ENCODE measurements around the gene KCNQ5. TPM values are rescaled to one million over a fixed set of nuclear protein-coding genes. Genes with fewer than 3 reads are reported as not detected.

Gene KCNQ5
- total and polyA plus RNA-seq, 12 donors = 0.10 to 3.6 (median 0.52) TPM

GRCh38 chr6:72761761-72762160 lies 139.9 kb downstream of the KCNQ5 start:
- no peak for DNase-seq
- intact Hi-C loops (cut with DNase I) = no loop called here
- Histone ChIP-seq H3K27ac (no peak overlapping the region), H3K36me3 (replicated peaks in 1 of 2) (no peaks in the 10 kb centered on the region), H3K27me3 (no peaks in the 10 kb centered on the region), H3K4me1 (replicated peaks in 1 of 2) (no peaks in the 10 kb centered on the region), H3K9me3 (replicated peaks in 1 of 3) (no peaks in the 10 kb centered on the region), H3K4me3 (no peak overlapping the region)
- 65 to 80% (median 78%) methylated on average over 5 of the region's 5 CpGs for WGBS, 4 donors
- no peak for TF ChIP-seq POLR2A (IDR thresholded peaks at IDR 0.05)
- no peak for TF ChIP-seq CTCF (IDR thresholded peaks at IDR 0.05)

GRCh38 chr6:72769459-72770125 lies 147.7 kb downstream of the KCNQ5 start:
- DNase-seq = no peak
- H3K27ac ChIP-seq = no peak overlapping the region
- H3K4me1 ChIP-seq (replicated peaks in 1 of 2) = no peaks in the 10 kb centered on the region
- no peak for TF ChIP-seq CTCF (IDR thresholded peaks at IDR 0.05)
- TF ChIP-seq POLR2A (IDR thresholded peaks at IDR 0.05) = no peak
- H3K9me3 ChIP-seq (replicated peaks in 1 of 3) = no peaks in the 10 kb centered on the region
- WGBS, 4 donors = 57 to 95% (median 71%) methylated on average over 1 of the region's 1 CpG
- H3K27me3 ChIP-seq = no peaks in the 10 kb centered on the region
- intact Hi-C loops (cut with DNase I) = no loop called here
- no peaks in the 10 kb centered on the region for H3K36me3 ChIP-seq (replicated peaks in 1 of 2)
- no peak overlapping the region for H3K4me3 ChIP-seq

- Histone ChIP-seq H3K9me3 (replicated peaks in 1 of 3) (no peaks in the 10 kb centered on the region), H3K27me3 (no peaks in the 10 kb centered on the region), H3K27ac (no peak overlapping the region), H3K4me3 (no peak overlapping the region), H3K36me3 (replicated peaks in 1 of 2) (no peaks in the 10 kb centered on the region), H3K4me1 (replicated peaks in 1 of 2) (no peaks in the 10 kb centered on the region)
- DNase-seq = no peak
- 52 to 70% (median 67%) methylated on average over 3 of the region's 3 CpGs for WGBS, 4 donors
- intact Hi-C loops (cut with DNase I) = no loop called here
- TF ChIP-seq POLR2A (IDR thresholded peaks at IDR 0.05) = no peak
Measured at GRCh38 chr6:72770959-72771358, 149.1 kb downstream of the KCNQ5 start.

- Histone ChIP-seq H3K36me3 (replicated peaks in 1 of 2) (no peaks in the 10 kb centered on the region), H3K27ac (no peak overlapping the region), H3K4me3 (no peak overlapping the region), H3K9me3 (replicated peaks in 1 of 3) (no peaks in the 10 kb centered on the region), H3K27me3 (no peaks in the 10 kb centered on the region), H3K4me1 (replicated peaks in 1 of 2) (no peaks in the 10 kb centered on the region)
- TF ChIP-seq POLR2A (IDR thresholded peaks at IDR 0.05) = no peak
- TF ChIP-seq CTCF (IDR thresholded peaks at IDR 0.05) = no peak
- 70 to 94% (median 84%) methylated on average over 1 of the region's 1 CpG for WGBS, 4 donors
- intact Hi-C loops (cut with DNase I) = no loop called here
- DNase-seq = no peak
Measured at GRCh38 chr6:72776456-72776855, 154.6 kb downstream of the KCNQ5 start.

- intact Hi-C loops (cut with DNase I) = no loop called here
- no peaks in the 10 kb centered on the region for H3K27me3 ChIP-seq
- H3K4me3 ChIP-seq = no peak overlapping the region
- no peak for DNase-seq
- no peak overlapping the region for H3K27ac ChIP-seq
- H3K4me1 ChIP-seq (replicated peaks in 1 of 2) = no peaks in the 10 kb centered on the region
- H3K9me3 ChIP-seq (replicated peaks in 1 of 3) = no peaks in the 10 kb centered on the region
- no peaks in the 10 kb centered on the region for H3K36me3 ChIP-seq (replicated peaks in 1 of 2)
- TF ChIP-seq CTCF (IDR thresholded peaks at IDR 0.05) (no peak), POLR2A (IDR thresholded peaks at IDR 0.05) (no peak)
Measured at GRCh38 chr6:72781624-72782023, 159.8 kb downstream of the KCNQ5 start.
